Lung microvascular endothelial cell (primary cell): ENCODE results near the gene NDP. TPM values are rescaled to one million over a fixed set of nuclear protein-coding genes. Genes with fewer than 3 reads are reported as not detected.
"Not testable (repeated sequence)": the region's sequence is repeated elsewhere in the genome, so short reads cannot be mapped to it uniquely, and the experiment has no call there.

Source experiments
- DNase-seq, 2 donors: peaks; one replicate each; pipeline versions ENCODE4 v3.0.0 to v3.0.0-alpha.2; 2010; ENCODE audit warnings: low read depth in 2 of 2
- total RNA-seq: library from RNA; depleted of rRNA; stranded (reverse); fragments of >200 nt; gene quantifications from 2 replicates; pipeline ENCODE4 v1.2.1, GENCODE V29; 2014

NDP gene
- total RNA-seq, 1 donor from 2014 or later, result not detected

DNA sequence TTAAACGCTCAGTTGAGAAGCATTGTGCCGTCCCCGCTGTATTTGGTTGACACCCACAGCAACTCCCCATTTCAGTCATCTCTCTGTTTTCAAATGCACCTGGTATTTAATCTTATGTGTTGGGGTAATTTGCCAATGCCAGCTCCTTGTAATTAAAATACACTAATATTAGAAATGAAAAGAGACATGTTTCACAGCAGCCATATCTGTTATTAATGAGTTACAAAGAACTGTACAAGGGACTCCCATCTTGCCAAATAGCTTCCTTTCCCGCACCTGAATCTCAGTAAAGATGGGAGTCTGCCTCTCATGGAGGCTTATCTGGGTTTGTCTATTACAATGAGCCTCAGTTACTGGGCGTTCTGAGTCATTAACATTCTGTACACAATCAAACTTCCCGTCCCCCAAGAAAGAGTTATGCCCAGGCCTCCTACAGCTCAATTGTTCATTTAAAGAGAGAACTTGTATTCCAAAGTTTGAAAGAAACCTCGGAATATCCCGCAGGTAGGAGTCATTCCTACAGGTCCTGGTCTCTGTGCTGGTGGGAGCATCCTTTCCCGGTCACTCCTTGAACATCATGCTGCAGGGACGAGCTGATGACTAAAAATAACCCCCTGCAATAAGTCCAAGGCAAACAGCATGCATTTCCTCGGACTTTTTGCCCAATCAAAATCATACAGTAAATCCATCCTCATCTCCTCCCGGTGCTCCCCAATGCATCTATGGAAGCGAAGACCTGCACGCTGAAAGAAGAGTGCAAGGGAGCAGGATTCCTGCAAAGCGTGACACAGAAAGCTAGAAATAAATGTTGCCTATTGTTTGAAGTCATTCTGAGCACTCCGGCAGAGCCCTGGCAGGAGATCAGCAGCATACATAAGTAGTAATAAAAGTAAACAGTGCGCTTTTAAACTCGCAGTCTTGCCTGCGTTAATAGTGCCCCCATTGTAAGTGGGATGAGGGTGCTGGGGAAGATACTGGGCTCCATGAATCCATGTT is 926 bp downstream of the NDP start:
- DNase-seq, result peak; percentile 4 to 51

GRCh38 chrX:43970528-43970927 is 2.7 kb downstream of the NDP start:
- no peak for DNase-seq

- DNase-seq, result peak; percentile 6 to 55
Observed at GRCh38 chrX:43969504-43970501, 3.4 kb downstream of the NDP start.

GRCh38 chrX:43968359-43968781 is 4.8 kb downstream of the NDP start:
- no peak for DNase-seq

DNA sequence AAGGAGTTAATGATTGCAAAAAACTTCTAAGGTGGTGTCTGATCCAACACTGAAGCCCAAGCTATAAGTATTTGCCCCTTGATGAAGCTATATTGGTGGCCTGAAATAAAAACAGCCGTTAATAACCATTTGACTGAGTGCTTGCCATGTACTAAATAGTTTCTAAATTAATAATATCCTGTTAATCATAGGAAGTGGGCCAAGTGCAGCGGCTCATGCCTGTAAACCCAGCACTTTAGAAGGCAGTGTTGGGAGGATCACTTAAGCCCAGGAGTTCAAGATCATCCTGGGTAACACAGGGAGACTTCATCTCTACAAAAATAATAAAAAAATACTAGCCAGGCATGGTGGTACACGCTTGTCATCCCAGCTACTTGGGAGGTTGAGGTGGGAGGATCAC is 8.3 kb downstream of the NDP start:
- peak in 1 of 2 donors; percentile 63 for DNase-seq

- no peak for DNase-seq
Observed at GRCh38 chrX:43963726-43964125, 9.5 kb downstream of the NDP start.

GRCh38 chrX:43962636-43963035 is 10.6 kb downstream of the NDP start:
- DNase-seq, result no peak

DNA sequence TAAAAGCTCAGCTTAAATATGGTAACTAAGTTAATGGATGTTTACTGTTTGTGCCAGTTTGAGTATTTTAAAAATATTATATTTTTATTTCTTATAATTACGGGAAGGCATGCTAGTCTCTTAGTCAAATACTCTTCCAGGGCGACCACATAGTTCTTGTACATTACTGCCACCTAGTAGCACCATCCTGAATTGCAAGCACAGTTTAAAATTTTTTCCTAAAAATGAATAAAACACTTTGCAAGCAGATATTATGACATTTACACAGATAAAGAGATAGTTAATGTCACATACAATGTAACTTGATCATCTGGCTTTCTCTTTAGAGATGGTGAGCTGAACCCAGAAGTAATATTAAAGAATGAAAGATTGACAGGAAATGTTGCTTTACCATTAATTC is 11.5 kb downstream of the NDP start:
- no peak for DNase-seq

DNA sequence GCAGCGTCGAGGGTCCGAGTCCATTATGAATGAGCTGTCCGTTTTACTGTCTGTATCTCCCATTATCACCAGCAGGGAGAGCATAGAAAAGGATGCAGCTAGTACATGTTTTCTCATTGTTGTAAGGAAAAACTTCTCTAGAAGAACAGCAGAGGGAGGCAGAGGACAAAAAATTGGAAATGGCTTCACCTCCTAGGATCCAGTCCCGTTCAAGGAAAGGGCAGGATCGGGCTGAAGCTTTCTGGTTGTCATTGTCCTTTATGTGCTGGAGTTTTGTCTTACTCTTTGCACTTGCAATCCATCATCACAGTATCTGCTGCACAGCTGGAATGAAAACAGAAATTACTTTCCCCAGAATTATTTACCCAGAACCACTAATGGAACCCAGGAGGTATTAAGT is 14.7 kb downstream of the NDP start:
- peak; percentile 83 to 87 for DNase-seq

DNA sequence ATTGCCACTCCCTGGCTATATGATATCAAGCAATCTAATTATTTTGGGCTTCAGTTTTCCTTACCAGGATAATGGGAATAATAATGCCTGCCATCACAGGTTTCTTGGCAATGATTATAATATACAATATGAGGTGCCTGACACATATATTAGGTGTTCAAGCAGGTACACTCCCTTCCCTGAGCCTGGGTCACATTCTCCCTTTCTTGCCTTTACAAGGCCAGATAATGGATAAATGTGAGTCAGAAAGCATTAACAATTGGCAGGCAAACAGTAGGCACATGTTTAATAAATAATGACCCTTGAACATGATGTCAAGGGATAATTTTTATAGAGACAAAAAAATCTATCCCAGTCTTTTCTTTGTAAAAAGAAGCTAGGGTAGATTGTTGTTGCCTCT is 17.2 kb downstream of the NDP start:
- no peak for DNase-seq

DNA sequence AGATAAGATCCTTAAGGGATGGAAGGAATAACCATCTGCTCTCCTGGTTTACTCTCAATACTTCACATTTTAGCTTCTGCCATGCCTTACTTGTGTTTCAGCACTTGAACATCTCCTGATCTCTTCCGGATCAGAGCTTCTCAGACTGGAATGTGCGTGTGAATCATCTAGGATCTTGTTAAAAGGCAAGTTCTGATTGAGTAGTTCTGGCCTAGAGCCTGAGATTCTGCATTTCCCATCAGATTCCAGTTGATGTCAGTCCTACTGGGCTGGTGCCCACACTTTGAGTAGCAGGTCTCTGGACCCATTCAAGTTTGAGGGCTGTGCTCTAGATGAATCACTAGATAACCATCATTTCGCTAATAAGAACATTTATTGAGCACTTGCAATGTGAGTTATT is 20.0 kb downstream of the NDP start:
- DNase-seq, result peak in 1 of 2 donors; percentile 32

DNA sequence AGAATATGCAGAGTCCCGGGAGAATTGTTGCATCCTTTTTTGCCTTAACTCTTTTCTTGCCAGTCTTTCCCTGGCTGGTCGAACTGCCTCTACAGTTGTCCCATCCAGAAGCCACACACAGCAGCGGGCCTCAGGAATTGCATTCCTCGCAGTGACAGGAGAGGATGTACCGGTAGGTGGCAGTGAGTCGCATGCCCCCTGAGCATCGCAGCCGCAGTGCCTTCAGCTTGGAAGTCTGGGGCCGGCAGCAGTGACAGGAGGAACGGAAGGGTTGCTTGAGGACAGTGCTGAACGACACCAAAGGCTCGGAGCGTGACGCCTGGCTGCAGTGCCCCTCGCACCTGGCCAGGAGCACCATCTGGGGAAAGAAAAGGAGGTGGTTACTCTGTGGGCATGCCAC is 23.5 kb downstream of the NDP start:
- DNase-seq, result peak; percentile 28 to 43

GRCh38 chrX:43940816-43941474 is 32.2 kb downstream of the NDP start:
- peak; percentile 35 to 65 for DNase-seq

- peak; percentile 7 to 48 for DNase-seq
Observed at GRCh38 chrX:43939187-43939926, 33.8 kb downstream of the NDP start.

DNA sequence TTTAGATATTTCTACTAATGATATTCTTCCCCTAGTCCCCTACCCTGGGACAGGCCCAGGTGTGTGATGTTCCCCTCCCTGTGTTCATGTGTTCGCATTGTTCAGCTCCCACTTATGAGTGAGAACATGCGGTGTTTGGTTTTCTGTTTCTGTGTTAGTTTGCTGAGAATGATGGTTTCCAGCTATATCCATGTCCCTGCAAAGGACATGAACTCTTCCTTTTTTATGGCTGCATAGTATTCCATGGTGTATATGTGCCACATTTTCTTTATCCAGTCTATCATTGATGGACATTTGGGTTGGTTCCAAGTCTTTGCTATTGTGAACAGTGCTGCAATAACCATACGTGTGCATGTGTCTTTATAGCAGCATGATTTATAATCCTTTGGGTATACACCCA is 51.2 kb downstream of the NDP start:
- not testable (repeated sequence) for DNase-seq

DNA sequence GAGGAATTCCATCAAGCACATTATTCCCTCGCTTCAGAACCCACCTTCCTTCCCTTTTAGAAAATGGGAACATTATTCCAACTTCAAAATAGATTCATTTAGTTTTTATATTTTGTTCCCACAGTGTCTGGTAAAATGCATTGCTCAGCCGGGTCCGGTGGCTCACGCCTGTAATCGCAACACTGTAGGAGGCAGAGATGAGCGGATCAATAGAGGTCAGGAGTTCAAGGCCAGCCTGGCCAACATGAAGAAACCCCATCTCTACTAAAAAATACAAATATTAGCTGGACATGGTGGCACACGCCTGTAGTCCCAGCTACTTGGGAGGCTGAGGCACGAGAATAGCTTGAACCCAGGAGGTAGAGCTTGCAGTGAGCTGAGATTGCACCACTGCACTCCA is 62.4 kb downstream of the NDP start:
- not testable (repeated sequence) for DNase-seq

- no peak for DNase-seq
Observed at GRCh38 chrX:43910012-43910411, 63.2 kb downstream of the NDP start.

DNA sequence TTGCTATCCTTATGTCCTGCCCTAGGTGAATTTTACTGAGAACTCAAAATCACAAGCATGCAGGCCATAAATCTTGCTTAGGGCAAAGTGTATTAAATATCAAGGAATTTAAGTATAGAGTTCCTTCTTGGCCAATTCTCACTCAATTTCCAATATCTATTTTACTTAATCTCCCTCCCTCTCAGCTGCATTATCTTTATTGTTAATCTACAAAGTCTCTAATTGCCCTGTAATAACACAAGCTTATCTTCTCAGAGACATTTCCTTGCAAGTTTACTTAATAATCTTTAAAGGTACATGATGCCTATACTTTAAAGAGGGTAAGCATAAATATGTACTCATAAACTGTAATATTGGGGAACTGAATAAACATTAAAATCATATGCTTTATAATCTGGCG is 64.0 kb downstream of the NDP start:
- DNase-seq, result no peak

DNA sequence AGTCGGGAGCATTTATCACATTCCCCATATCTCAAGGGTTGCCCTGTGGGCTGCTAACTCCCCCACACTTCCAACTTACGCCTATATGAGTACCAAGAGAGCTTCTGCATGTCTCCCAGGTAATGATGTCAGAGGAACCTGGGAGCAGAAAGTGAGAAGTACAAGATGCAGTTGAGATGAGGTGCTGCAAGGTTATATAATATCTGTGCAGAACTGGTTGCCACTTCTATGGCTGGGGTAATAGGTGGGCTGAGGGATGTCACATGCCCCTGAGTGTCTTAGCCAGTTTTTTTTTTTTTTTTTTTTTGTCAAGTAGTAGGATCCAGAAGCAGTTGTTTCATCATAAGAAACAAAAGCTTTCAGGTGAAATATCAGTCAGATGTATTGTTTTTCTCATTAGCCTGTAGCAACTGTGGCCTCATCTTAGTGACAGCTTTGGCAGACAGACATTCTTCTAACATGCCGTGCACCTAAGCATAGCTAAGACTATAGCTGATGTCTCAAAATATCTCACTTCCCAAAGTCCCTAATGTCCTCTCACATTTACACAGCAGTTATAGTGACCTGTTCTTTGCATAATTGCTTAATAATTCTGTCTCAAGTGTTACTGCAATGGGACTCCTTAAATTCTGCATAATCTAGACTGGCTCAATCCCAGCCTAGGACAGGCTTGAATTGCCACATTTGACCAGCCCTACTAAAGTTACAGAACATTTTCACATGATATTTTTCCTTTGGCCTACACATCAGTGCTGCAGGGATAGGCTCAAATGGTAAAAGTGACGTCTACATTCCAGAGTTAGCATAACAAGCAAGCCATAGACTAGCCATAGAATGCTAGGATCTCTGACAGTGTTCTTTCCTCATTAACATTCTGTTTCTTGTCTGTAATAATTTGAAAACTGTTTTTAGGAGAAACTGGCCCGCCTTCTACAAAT is 73.0 kb downstream of the NDP start:
- DNase-seq, result no peak
